ENCODE results near the gene PTH1R.

DNA sequence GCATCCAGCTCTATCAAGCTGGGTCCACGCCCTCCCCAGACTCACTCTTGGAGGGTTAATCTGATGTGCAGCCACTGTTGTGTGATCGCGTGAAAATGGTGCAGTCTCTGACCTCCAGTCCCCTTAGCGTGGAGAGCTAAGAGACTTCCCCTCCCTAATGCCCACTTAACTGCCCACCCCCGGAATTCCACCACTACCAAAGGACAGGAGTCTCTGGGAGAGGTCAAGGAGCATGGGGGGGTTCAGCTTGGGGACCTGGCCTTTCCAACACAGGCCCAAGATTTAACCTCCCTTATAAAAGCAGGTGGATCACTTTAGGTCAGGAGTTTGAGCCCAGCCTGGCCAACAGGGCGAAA lies 50.2 kb downstream of the PTH1R start:
- TF ChIP-seq, protein P1, sequence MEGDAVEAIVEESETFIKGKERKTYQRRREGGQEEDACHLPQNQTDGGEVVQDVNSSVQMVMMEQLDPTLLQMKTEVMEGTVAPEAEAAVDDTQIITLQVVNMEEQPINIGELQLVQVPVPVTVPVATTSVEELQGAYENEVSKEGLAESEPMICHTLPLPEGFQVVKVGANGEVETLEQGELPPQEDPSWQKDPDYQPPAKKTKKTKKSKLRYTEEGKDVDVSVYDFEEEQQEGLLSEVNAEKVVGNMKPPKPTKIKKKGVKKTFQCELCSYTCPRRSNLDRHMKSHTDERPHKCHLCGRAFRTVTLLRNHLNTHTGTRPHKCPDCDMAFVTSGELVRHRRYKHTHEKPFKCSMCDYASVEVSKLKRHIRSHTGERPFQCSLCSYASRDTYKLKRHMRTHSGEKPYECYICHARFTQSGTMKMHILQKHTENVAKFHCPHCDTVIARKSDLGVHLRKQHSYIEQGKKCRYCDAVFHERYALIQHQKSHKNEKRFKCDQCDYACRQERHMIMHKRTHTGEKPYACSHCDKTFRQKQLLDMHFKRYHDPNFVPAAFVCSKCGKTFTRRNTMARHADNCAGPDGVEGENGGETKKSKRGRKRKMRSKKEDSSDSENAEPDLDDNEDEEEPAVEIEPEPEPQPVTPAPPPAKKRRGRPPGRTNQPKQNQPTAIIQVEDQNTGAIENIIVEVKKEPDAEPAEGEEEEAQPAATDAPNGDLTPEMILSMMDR (IDR thresholded peaks at IDR 0.05; ENCODE audit: borderline replicate concordance, extremely low read depth, low read length, poor library complexity, severe bottlenecking), result no peak
- TF ChIP-seq EZH2 (IDR thresholded peaks at IDR 0.05; ENCODE audit: borderline replicate concordance, low read depth, low read length, severe bottlenecking), result no peak
